ENCODE data around the gene KRTAP10-2.

DNA sequence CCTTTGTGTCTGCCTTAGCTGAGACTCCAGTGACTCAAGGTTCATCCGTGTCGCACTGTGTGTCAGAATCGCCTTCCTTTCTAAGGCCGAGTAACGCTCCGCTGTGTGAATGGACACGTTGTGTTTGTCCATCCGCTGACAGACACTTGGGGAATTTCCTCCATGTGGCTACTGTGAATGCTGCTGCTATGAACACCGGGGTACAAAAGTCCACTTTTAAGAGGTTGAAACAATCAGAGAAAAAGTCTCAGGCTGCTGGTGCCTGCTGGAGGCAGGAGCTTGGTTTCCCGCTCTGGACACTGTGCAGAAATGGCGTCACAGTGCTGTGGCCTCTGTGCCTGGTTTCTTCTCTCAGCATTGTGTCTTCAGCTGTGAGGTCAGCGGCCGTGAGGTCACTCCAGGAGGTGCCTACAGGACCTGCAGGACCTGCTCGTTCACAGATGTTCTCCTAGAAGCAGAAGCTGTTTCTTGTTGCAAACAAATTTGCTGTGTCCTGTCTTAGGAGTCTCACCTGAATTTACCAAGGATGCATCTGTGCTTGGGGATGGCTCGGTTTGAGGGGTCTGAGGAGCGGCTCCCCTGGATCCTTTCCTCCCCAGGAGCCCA lies 45.5 kb downstream of the KRTAP10-2 start:
- TF ChIP-seq, protein P1, sequence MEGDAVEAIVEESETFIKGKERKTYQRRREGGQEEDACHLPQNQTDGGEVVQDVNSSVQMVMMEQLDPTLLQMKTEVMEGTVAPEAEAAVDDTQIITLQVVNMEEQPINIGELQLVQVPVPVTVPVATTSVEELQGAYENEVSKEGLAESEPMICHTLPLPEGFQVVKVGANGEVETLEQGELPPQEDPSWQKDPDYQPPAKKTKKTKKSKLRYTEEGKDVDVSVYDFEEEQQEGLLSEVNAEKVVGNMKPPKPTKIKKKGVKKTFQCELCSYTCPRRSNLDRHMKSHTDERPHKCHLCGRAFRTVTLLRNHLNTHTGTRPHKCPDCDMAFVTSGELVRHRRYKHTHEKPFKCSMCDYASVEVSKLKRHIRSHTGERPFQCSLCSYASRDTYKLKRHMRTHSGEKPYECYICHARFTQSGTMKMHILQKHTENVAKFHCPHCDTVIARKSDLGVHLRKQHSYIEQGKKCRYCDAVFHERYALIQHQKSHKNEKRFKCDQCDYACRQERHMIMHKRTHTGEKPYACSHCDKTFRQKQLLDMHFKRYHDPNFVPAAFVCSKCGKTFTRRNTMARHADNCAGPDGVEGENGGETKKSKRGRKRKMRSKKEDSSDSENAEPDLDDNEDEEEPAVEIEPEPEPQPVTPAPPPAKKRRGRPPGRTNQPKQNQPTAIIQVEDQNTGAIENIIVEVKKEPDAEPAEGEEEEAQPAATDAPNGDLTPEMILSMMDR (IDR thresholded peaks at IDR 0.05), result no peak
- TF ChIP-seq POLR2A (IDR thresholded peaks at IDR 0.05), result no peak
